Measurements from ENCODE around the gene TECR. TPM values are rescaled to one million over a fixed set of nuclear protein-coding genes. Genes with fewer than 3 reads are reported as not detected.
A peak's percentile ranks its signal among the peaks of the same experiment; 100 is the strongest.

Gene TECR
- total and polyA plus RNA-seq, 2 of the 13 experiments (the other 11 are each of a cell fraction or from before 2014, with no cell fraction given), result 54.9 to 121 TPM

DNA sequence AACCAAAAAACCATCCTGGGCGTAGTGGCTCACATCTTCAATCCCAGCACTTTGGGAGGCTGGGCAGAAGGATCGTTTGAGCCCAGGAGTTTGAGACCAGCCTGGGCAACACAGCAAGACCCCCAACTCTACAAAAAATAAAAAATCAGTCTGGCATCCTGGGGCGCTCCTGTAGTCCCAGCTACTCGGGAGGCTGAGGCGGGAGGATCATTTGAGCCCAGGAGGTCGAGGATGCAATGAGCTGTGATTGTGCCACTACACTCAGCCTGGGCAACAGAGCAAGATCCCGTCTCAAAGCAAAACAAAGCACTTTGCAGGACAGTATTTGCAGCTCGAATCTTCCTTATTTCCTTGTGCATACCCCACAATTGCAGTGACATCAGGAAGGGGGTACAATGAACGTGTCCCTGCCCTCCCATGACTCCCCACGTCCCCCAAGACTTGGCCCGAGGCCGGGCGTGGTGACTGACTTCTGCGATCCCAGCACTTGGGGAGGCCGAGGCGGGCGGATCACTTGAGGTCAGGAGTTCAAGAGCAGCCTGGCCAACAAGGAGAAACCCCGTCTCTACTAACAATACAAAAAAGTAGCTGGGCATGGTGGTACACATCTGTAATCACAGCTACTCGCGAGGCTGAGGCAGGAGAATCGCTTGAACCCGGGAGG, 41.6 kb downstream of the TECR start (continued):
- TF ChIP-seq ZSCAN20 (CRISPR knock-in tag; IDR thresholded peaks at IDR 0.05; ENCODE audit: borderline replicate concordance) (no peak), CHD2 (IDR thresholded peaks at IDR 0.05; ENCODE audit: low read depth, low read length) (no peak), U2AF2 (IDR thresholded peaks at IDR 0.05; ENCODE audit: low read depth, low read length) (no peak), HOXA9 (CRISPR knock-in tag; IDR thresholded peaks at IDR 0.05; ENCODE audit: borderline replicate concordance) (0 out of 2 replicates have a peak, but pooled peaks have one; percentile 13), SMAD3 (CRISPR knock-in tag; IDR thresholded peaks at IDR 0.05) (no peak)
- TF ChIP-seq, protein P1, sequence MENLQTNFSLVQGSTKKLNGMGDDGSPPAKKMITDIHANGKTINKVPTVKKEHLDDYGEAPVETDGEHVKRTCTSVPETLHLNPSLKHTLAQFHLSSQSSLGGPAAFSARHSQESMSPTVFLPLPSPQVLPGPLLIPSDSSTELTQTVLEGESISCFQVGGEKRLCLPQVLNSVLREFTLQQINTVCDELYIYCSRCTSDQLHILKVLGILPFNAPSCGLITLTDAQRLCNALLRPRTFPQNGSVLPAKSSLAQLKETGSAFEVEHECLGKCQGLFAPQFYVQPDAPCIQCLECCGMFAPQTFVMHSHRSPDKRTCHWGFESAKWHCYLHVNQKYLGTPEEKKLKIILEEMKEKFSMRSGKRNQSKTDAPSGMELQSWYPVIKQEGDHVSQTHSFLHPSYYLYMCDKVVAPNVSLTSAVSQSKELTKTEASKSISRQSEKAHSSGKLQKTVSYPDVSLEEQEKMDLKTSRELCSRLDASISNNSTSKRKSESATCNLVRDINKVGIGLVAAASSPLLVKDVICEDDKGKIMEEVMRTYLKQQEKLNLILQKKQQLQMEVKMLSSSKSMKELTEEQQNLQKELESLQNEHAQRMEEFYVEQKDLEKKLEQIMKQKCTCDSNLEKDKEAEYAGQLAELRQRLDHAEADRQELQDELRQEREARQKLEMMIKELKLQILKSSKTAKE (CRISPR knock-in tag; IDR thresholded peaks at IDR 0.05; ENCODE audit: borderline replicate concordance), result 0 out of 2 replicates have a peak, but pooled peaks have one; percentile 1

DNA sequence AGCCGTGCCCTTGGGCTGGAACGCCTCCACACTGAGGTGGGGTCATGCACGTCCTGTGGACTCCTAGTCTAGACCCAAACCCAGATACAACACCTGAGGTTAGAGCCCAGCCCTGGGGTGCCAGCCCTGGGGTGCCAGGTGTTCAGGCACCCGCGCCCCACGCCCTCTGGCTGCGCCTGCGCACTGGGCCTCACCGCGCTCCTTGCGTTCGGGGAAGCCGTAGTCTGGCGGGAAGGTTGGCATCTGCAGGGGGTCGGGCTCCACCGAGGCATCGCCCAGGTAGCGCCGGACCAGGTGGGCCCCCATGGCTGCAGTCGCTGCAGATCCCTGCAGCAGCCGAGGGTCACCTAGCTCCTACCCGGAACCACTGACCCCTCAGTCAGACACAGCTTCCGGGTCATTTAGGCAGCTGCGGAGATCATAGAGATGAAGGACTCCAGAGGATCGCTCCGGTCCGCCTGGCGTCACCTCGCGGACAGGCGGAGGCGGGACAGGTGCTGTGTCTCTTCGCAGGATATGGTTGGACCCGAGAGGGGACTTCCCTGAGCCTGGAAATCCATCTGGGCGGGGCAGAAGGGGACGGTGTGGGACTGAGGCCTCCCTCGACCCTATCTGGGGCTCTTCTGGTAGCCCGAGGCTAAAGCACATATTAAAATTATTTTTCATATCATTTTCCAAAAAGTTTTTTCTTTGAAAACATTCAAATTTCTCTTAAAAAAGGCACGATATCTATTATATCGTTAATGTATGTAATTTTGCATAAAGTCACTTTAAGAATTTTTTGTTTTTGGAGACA, 42.5 kb downstream of the TECR start, which contains the start of gene NDUFB7:
Gene NDUFB7 (minus strand): TSS at position 372 of the 796 bp plus-strand sequence. CDS start 66 bp downstream, at position 306.
- POLR2A ChIA-PET, result interaction anchor here (0.6 to 4.6 kb wide), 9 partner anchors 18 to 435 kb away, joined by 3 to 40 read pairs (median 6); partner anchors contain the start of genes DNAJB1 and ZNF333
- in situ Hi-C loops (cut with HindIII; ENCODE audit: extremely low pct_ligation_motif_present, low pct_unique_long_range_greater_than_20kb), result loop anchor here (5.0 kb wide), 1 partner anchor 115 kb away; no protein-coding TSS in a partner anchor
- under 1% methylated on average over 19 of the region's 40 CpGs for WGBS (ENCODE audit: low lambda C conversion rate)
- Histone ChIP-seq H3K9ac (ENCODE audit: insufficient read depth, low read depth, low read length) (peak within 1 kb of the TSS; percentile 85), H3K4me1 (ENCODE audit: insufficient read depth, low read length) (peaks cover 50% of the 10 kb centered on the region), H4K20me1 (ENCODE audit: insufficient read depth, low read length) (no peaks in the 10 kb centered on the region), H3K4me2 (ENCODE audit: low read depth, low read length) (peak within 1 kb of the TSS; percentile 80), H3K27me3 (ENCODE audit: control insufficient read depth in 1 of 2, insufficient read depth in 2 of 2, low read length in 2 of 2) (no peaks in the 10 kb centered on the region; a peak in 1 of 5 replicates), H3K79me2 (ENCODE audit: insufficient read depth, low read length) (peaks cover 13% of the 10 kb centered on the region), H3K4me3 (replicated peaks in 1 of 3; ENCODE audit: insufficient read depth in 1 of 3, low read depth in 2 of 3, low read length in 3 of 3) (peak within 1 kb of the TSS; percentile 81 to 99 (median 94)), H2AFZ (ENCODE audit: low read length) (no peak within 1 kb of the TSS), H3K36me3 (replicated peaks in 1 of 2; ENCODE audit: control insufficient read depth in 1 of 2, insufficient read depth in 2 of 2, low read length in 2 of 2) (peaks cover 2 to 5% of the 10 kb centered on the region in 2 experiments; a peak in 2 of 5 replicates), H3K9me3 (ENCODE audit: low read length) (no peaks in the 10 kb centered on the region), H3K27ac (ENCODE audit: extremely low read length, insufficient read depth, low read length) (peak within 1 kb of the TSS; percentile 54)
- TSS peak; percentile 72 for BruUV-seq (replicated peaks)
- DNase-seq (ENCODE audit: low spot score), result peak; percentile 92
- peak; percentile 92 for FAIRE-seq
- peak; percentile 95 for ATAC-seq
- CTCF ChIA-PET (ENCODE audit: low intra/inter-chr PET ratio, low total read pairs), result interaction anchor here (0.9 to 1.0 kb wide), 3 partner anchors 15 to 114 kb away, joined by 3 to 4 read pairs (median 3); no protein-coding TSS in a partner anchor
- intact Hi-C loops (cut with micrococcal nuclease; ENCODE audit: unreplicated experiment), result no loop called here
- TF ChIP-seq JARID2 (CRISPR knock-in tag; IDR thresholded peaks at IDR 0.05; ENCODE audit: insufficient replicate concordance) (peak; percentile 83), CREB1 (IDR thresholded peaks at IDR 0.05) (no peak), CREB1 (CRISPR knock-in tag; IDR thresholded peaks at IDR 0.05) (peak; percentile 56; the same call in 1 of the 2 replicates), ZNF569 (CRISPR knock-in tag; IDR thresholded peaks at IDR 0.05; ENCODE audit: borderline replicate concordance) (no peak), FOXP4 (CRISPR knock-in tag; IDR thresholded peaks at IDR 0.05) (no peak), ZNF7 (CRISPR knock-in tag; IDR thresholded peaks at IDR 0.05) (no peak), ZNF34 (CRISPR knock-in tag; IDR thresholded peaks at IDR 0.05; ENCODE audit: borderline replicate concordance) (no peak)
- TF ChIP-seq, protein P2, sequence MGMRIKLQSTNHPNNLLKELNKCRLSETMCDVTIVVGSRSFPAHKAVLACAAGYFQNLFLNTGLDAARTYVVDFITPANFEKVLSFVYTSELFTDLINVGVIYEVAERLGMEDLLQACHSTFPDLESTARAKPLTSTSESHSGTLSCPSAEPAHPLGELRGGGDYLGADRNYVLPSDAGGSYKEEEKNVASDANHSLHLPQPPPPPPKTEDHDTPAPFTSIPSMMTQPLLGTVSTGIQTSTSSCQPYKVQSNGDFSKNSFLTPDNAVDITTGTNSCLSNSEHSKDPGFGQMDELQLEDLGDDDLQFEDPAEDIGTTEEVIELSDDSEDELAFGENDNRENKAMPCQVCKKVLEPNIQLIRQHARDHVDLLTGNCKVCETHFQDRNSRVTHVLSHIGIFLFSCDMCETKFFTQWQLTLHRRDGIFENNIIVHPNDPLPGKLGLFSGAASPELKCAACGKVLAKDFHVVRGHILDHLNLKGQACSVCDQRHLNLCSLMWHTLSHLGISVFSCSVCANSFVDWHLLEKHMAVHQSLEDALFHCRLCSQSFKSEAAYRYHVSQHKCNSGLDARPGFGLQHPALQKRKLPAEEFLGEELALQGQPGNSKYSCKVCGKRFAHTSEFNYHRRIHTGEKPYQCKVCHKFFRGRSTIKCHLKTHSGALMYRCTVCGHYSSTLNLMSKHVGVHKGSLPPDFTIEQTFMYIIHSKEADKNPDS (CRISPR knock-in tag; IDR thresholded peaks at IDR 0.05), result no peak
